Spinal cord (tissue), 10 donors: ENCODE results near the gene PXMP2. TPM values are rescaled to one million over a fixed set of nuclear protein-coding genes. Genes with fewer than 3 reads are reported as not detected.
A peak's percentile ranks its signal among the peaks of the same experiment; 100 is the strongest.
"Not testable (repeated sequence)": the region's sequence is repeated elsewhere in the genome, so short reads cannot be mapped to it uniquely, and the experiment has no call there.

ENCODE experiments used
- DNase-seq, 6 donors: peaks; one replicate each; pipeline versions ENCODE4 v3.0.0 to v3.0.0-alpha.2; 2013 to 2015; ENCODE audit warnings: low spot score in 6 of 6, low read depth in 4 of 6
- H3K27ac ChIP-seq: one replicate; pipeline ENCODE4 v1.5.1; 2013; ENCODE audit warnings: low read depth, low read length, control low read depth
- H3K27me3 ChIP-seq: one replicate; pipeline ENCODE4 v1.6.1; 2013; ENCODE audit warnings: low read length; ENCODE audit not compliant: control insufficient read depth, insufficient read depth
- H3K36me3 ChIP-seq: one replicate; pipeline ENCODE4 v1.6.1; 2013; ENCODE audit warnings: low read length; ENCODE audit not compliant: control insufficient read depth, insufficient read depth
- H3K4me1 ChIP-seq: one replicate; pipeline ENCODE4 v1.6.1; 2013; ENCODE audit warnings: low read length; ENCODE audit not compliant: control insufficient read depth, insufficient read depth
- H3K4me3 ChIP-seq: one replicate; pipeline ENCODE4 v1.5.1; 2013; ENCODE audit warnings: low read depth, low read length, control low read depth
- H3K9me3 ChIP-seq: one replicate; pipeline ENCODE4 v1.6.1; 2013; ENCODE audit warnings: low read length; ENCODE audit not compliant: control insufficient read depth, insufficient read depth
- WGBS: methylation state at CpG from one replicate; pipeline ENCODE4 v1.1.5; 2013; ENCODE audit warnings: missing lambda C conversion rate; ENCODE audit not compliant: insufficient coverage; 5-methylcytosine and 5-hydroxymethylcytosine counted together
- polyA plus RNA-seq, 2 donors: library from polyadenylated mRNA; unstranded; fragments of 120-200 nt; gene quantifications; one replicate each; pipeline ENCODE4 v1.2.1, GENCODE V29; 2013; ENCODE audit not compliant: insufficient read length in 2 of 2
- total RNA-seq, 2 donors: library from RNA; depleted of rRNA in 1 of 2; stranded (reverse); fragments of 120-200 nt in 1 of 2; fragments of >200 nt in 1 of 2; gene quantifications; one replicate each; pipeline versions ENCODE4 v1.2.3 to v1.2.4, GENCODE V29; 2013 to 2014
- donor health status: healthy.

PXMP2 gene
- total and polyA plus RNA-seq, 4 donors = 27.5 to 74.7 (median 45.7) TPM

GRCh38 chr12:132689227-132689626 is 1.8 kb downstream of the PXMP2 start:
- H3K4me3 ChIP-seq = peak overlapping the region; percentile 9
- DNase-seq = no peak
- no peaks in the 10 kb centered on the region for H3K27me3 ChIP-seq
- 68% methylated on average over 18 of the region's 18 CpGs for WGBS
- H3K36me3 ChIP-seq = peaks cover 3% of the 10 kb centered on the region
- no peak overlapping the region for H3K27ac ChIP-seq
- H3K9me3 ChIP-seq = no peaks in the 10 kb centered on the region
- H3K4me1 ChIP-seq = peaks cover 19% of the 10 kb centered on the region

GRCh38 chr12:132690112-132690511 is 2.7 kb downstream of the PXMP2 start:
- no peaks in the 10 kb centered on the region for H3K9me3 ChIP-seq
- peaks cover 3% of the 10 kb centered on the region for H3K36me3 ChIP-seq
- no peaks in the 10 kb centered on the region for H3K27me3 ChIP-seq
- H3K27ac ChIP-seq = no peak overlapping the region
- H3K4me3 ChIP-seq = no peak overlapping the region
- WGBS = 79% methylated on average over 5 of the region's 9 CpGs
- peaks cover 19% of the 10 kb centered on the region for H3K4me1 ChIP-seq
- DNase-seq = no peak

GRCh38 chr12:132692030-132692429 is 4.6 kb downstream of the PXMP2 start:
- not testable (repeated sequence) for DNase-seq, H3K9me3 ChIP-seq, H3K27me3 ChIP-seq, H3K4me1 ChIP-seq, H3K27ac ChIP-seq, H3K4me3 ChIP-seq
- WGBS = 100% methylated on average over 2 of the region's 3 CpGs
- H3K36me3 ChIP-seq = peaks cover 22% of the 10 kb centered on the region

- not testable (repeated sequence) for H3K4me3 ChIP-seq, H3K27ac ChIP-seq, H3K4me1 ChIP-seq, H3K27me3 ChIP-seq, DNase-seq, H3K9me3 ChIP-seq
- 97% methylated on average over 3 of the region's 3 CpGs for WGBS
- peaks cover 38% of the 10 kb centered on the region for H3K36me3 ChIP-seq
Measured at GRCh38 chr12:132694888-132695287, 7.5 kb downstream of the PXMP2 start.

GRCh38 chr12:132695431-132695830 is 8.0 kb downstream of the PXMP2 start:
- no peak overlapping the region for H3K4me3 ChIP-seq
- H3K4me1 ChIP-seq = no peaks in the 10 kb centered on the region
- no peak overlapping the region for H3K27ac ChIP-seq
- 97% methylated on average over 12 of the region's 12 CpGs for WGBS
- DNase-seq = no peak
- peaks cover 37% of the 10 kb centered on the region for H3K36me3 ChIP-seq
- no peaks in the 10 kb centered on the region for H3K27me3 ChIP-seq
- H3K9me3 ChIP-seq = no peaks in the 10 kb centered on the region

- WGBS = 97% methylated on average over 4 of the region's 5 CpGs
- Histone ChIP-seq H3K4me3 (no peak overlapping the region), H3K9me3 (no peaks in the 10 kb centered on the region), H3K27ac (no peak overlapping the region), H3K4me1 (no peaks in the 10 kb centered on the region), H3K36me3 (peaks cover 61% of the 10 kb centered on the region), H3K27me3 (no peaks in the 10 kb centered on the region)
- DNase-seq = no peak
Measured at GRCh38 chr12:132698341-132698740, 11.0 kb downstream of the PXMP2 start.

- Histone ChIP-seq H3K9me3 (no peaks in the 10 kb centered on the region), H3K27me3 (no peaks in the 10 kb centered on the region)
Measured at GRCh38 chr12:132700212-132700822, 12.9 kb downstream of the PXMP2 start.

GRCh38 chr12:132702640-132703039 is 15.3 kb downstream of the PXMP2 start:
- 53% methylated on average over 2 of the region's 4 CpGs for WGBS
- peaks cover 62% of the 10 kb centered on the region for H3K36me3 ChIP-seq
- DNase-seq = no peak
- H3K4me3 ChIP-seq = no peak overlapping the region
- no peak overlapping the region for H3K27ac ChIP-seq
- H3K4me1 ChIP-seq = no peaks in the 10 kb centered on the region
- H3K27me3 ChIP-seq = no peaks in the 10 kb centered on the region
- H3K9me3 ChIP-seq = no peaks in the 10 kb centered on the region

More at GRCh38 chr12:132700212-132700822, 12.9 kb downstream of the PXMP2 start:
- 95% methylated on average over 7 of the region's 10 CpGs for WGBS
- Histone ChIP-seq H3K4me1 (no peaks in the 10 kb centered on the region), H3K36me3 (peaks cover 78% of the 10 kb centered on the region), H3K4me3 (no peak overlapping the region), H3K27ac (no peak overlapping the region)
- DNase-seq = no peak

GRCh38 chr12:132703641-132704040 is 16.3 kb downstream of the PXMP2 start:
- 95% methylated on average over 9 of the region's 9 CpGs for WGBS
- H3K4me3 ChIP-seq = no peak overlapping the region
- no peaks in the 10 kb centered on the region for H3K9me3 ChIP-seq
- peaks cover 60% of the 10 kb centered on the region for H3K36me3 ChIP-seq
- H3K4me1 ChIP-seq = no peaks in the 10 kb centered on the region
- no peak for DNase-seq
- no peaks in the 10 kb centered on the region for H3K27me3 ChIP-seq
- no peak overlapping the region for H3K27ac ChIP-seq

- Histone ChIP-seq H3K9me3 (no peaks in the 10 kb centered on the region), H3K36me3 (peaks cover 38% of the 10 kb centered on the region), H3K27ac (no peak overlapping the region), H3K4me1 (peaks cover 14% of the 10 kb centered on the region), H3K4me3 (no peak overlapping the region), H3K27me3 (no peaks in the 10 kb centered on the region)
- 89% methylated on average over 6 of the region's 6 CpGs for WGBS
- DNase-seq = no peak
Measured at GRCh38 chr12:132707241-132707640, 19.9 kb downstream of the PXMP2 start.
